ENCODE results near the gene FGD6.
"Not testable (repeated sequence)": the region's sequence is repeated elsewhere in the genome, so short reads cannot be mapped to it uniquely, and the experiment has no call there.

The FGD6 gene

DNA sequence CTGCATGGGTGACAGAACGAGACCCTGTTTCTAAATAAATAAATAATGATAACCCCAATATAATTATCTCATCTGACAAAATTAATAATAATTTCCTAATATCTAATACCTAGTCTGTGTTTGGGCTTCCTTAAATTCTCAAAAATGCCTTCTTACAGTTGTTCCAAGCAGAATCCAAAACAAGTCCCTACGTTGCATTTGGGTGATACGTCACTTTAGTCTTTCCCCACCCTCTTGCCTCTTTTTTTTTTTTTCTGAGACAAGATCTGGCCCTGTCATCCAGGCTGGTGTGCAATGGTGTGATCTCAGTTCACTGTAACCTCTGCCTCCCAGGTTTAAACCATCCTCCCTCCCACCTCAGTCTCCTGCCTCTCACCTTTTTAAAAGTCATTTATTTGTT lies 27.1 kb upstream of the FGD6 start:
- no peak overlapping the region for H2BK5ac ChIP-seq (ENCODE audit: low read length)
- no peak overlapping the region for H3K9ac ChIP-seq (ENCODE audit: low read depth, low read length, poor library complexity)
- no peaks in the 10 kb centered on the region for H3K27me3 ChIP-seq (ENCODE audit: control insufficient read depth in 3 of 3, insufficient read depth in 3 of 3, low read depth in 1 of 3, low read length in 3 of 3)
- no peak overlapping the region for H3K27ac ChIP-seq (replicated peaks; ENCODE audit: low read length)
- no peak overlapping the region for H4K8ac ChIP-seq (ENCODE audit: low read depth, low read length)
- H2BK12ac ChIP-seq (ENCODE audit: low read length): no peak overlapping the region
- H2AK5ac ChIP-seq (ENCODE audit: low read depth, low read length): no peak overlapping the region
- no peak overlapping the region for H2BK120ac ChIP-seq (ENCODE audit: low read depth, low read length)
- H3K4me3 ChIP-seq (ENCODE audit: low read length in 2 of 2): no peak overlapping the region
- no peak overlapping the region for H2AFZ ChIP-seq (ENCODE audit: low read length)
- no peak overlapping the region for H3K23ac ChIP-seq (ENCODE audit: low read depth, low read length, poor library complexity)
- H3K9me3 ChIP-seq (replicated peaks in 1 of 2; ENCODE audit: control insufficient read depth in 2 of 2, insufficient read depth in 1 of 2, low read depth in 1 of 2, low read length in 2 of 2): peaks cover 0 to 12% of the 10 kb centered on the region in 2 donors
- peaks cover 2% of the 10 kb centered on the region for H3K79me1 ChIP-seq (ENCODE audit: low read depth, low read length)
- H4K91ac ChIP-seq (ENCODE audit: low read depth, low read length, poor library complexity): no peak overlapping the region
- no peak overlapping the region for H3K14ac ChIP-seq (ENCODE audit: low read length)
- no peak overlapping the region for H3K4ac ChIP-seq (ENCODE audit: low read length)
- peaks cover 5 to 43% of the 10 kb centered on the region in 2 donors for H3K36me3 ChIP-seq (replicated peaks in 1 of 2; ENCODE audit: control insufficient read depth in 2 of 2, insufficient read depth in 2 of 2, low read length in 2 of 2)
- H3K4me2 ChIP-seq (ENCODE audit: insufficient read depth, low read length, poor library complexity, severe bottlenecking): no peak overlapping the region
- no peak for DNase-seq (ENCODE audit: low spot score)
- WGBS, 2 donors (ENCODE audit: extremely low coverage in 2 of 2, insufficient read length in 2 of 2, insufficient replicate concordance in 1 of 2): no CpG with 5 or more reads among the region's 3 CpGs
- H3K4me1 ChIP-seq (ENCODE audit: control insufficient read depth in 2 of 2, insufficient read depth in 1 of 2, low read depth in 1 of 2, low read length in 2 of 2): peaks cover 0 to 4% of the 10 kb centered on the region in 2 donors
- H3K18ac ChIP-seq (ENCODE audit: low read length): no peak overlapping the region
- no peak overlapping the region for H2BK15ac ChIP-seq (ENCODE audit: low read length)

DNA sequence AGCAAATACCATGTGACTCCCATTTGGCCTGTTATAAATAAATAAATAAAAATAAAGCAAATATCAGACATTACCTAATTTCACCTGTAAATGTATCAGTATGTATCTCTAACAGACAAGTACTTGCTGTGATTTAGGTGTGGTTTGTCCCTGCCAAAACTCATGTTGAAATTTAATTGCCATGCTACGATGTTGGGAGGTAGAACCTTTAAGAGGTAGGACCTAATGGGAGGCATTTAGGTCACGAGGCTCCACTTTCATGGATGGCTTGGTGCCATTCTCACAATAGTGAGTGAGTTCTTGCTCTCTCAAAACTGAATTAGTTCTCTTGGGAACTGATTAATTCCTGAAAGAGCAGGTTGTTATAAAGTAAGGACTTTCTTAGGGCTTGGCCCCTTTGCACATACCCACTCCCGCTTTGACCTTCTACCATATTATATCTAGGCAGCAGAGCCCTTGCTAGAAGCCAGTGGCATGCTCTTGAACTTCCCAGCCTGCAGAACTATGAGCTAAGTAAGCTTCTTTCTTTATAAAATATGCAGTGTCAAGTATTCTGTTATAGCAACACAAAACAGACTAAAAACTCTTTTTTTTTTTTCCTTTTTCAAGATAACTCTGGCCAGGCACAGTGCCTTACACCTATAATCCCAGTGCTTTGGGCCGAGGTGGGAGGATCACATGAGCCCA lies 26.4 kb upstream of the FGD6 start:
- H3K4me3 ChIP-seq (ENCODE audit: low read length in 2 of 2): no peak overlapping the region
- peaks cover 0 to 12% of the 10 kb centered on the region in 2 donors for H3K9me3 ChIP-seq (replicated peaks in 1 of 2; ENCODE audit: control insufficient read depth in 2 of 2, insufficient read depth in 1 of 2, low read depth in 1 of 2, low read length in 2 of 2)
- no peaks in the 10 kb centered on the region for H3K27me3 ChIP-seq (ENCODE audit: control insufficient read depth in 3 of 3, insufficient read depth in 3 of 3, low read depth in 1 of 3, low read length in 3 of 3)
- H3K14ac ChIP-seq (ENCODE audit: low read length): no peak overlapping the region
- no peak overlapping the region for H3K9ac ChIP-seq (ENCODE audit: low read depth, low read length, poor library complexity)
- H3K18ac ChIP-seq (ENCODE audit: low read length): no peak overlapping the region
- no peak overlapping the region for H2BK12ac ChIP-seq (ENCODE audit: low read length)
- DNase-seq (ENCODE audit: low spot score): no peak
- peaks cover 5 to 43% of the 10 kb centered on the region in 2 donors for H3K36me3 ChIP-seq (replicated peaks in 1 of 2; ENCODE audit: control insufficient read depth in 2 of 2, insufficient read depth in 2 of 2, low read length in 2 of 2)
- no peak overlapping the region for H3K4ac ChIP-seq (ENCODE audit: low read length)
- H3K23ac ChIP-seq (ENCODE audit: low read depth, low read length, poor library complexity): no peak overlapping the region
- H4K8ac ChIP-seq (ENCODE audit: low read depth, low read length): no peak overlapping the region
- no peak overlapping the region for H3K4me2 ChIP-seq (ENCODE audit: insufficient read depth, low read length, poor library complexity, severe bottlenecking)
- no peak overlapping the region for H4K91ac ChIP-seq (ENCODE audit: low read depth, low read length, poor library complexity)
- H2BK5ac ChIP-seq (ENCODE audit: low read length): no peak overlapping the region
- H3K79me1 ChIP-seq (ENCODE audit: low read depth, low read length): peaks cover 2% of the 10 kb centered on the region
- no peak overlapping the region for H2AFZ ChIP-seq (ENCODE audit: low read length)
- H3K27ac ChIP-seq (replicated peaks; ENCODE audit: low read length): no peak overlapping the region
- H3K4me1 ChIP-seq (ENCODE audit: control insufficient read depth in 2 of 2, insufficient read depth in 1 of 2, low read depth in 1 of 2, low read length in 2 of 2): no peaks in the 10 kb centered on the region
- no peak overlapping the region for H2BK15ac ChIP-seq (ENCODE audit: low read length)
- no peak overlapping the region for H2BK120ac ChIP-seq (ENCODE audit: low read depth, low read length)
- WGBS, 2 donors (ENCODE audit: extremely low coverage in 2 of 2, insufficient read length in 2 of 2, insufficient replicate concordance in 1 of 2): no CpG with 5 or more reads among the region's 4 CpGs
- H2AK5ac ChIP-seq (ENCODE audit: low read depth, low read length): no peak overlapping the region

DNA sequence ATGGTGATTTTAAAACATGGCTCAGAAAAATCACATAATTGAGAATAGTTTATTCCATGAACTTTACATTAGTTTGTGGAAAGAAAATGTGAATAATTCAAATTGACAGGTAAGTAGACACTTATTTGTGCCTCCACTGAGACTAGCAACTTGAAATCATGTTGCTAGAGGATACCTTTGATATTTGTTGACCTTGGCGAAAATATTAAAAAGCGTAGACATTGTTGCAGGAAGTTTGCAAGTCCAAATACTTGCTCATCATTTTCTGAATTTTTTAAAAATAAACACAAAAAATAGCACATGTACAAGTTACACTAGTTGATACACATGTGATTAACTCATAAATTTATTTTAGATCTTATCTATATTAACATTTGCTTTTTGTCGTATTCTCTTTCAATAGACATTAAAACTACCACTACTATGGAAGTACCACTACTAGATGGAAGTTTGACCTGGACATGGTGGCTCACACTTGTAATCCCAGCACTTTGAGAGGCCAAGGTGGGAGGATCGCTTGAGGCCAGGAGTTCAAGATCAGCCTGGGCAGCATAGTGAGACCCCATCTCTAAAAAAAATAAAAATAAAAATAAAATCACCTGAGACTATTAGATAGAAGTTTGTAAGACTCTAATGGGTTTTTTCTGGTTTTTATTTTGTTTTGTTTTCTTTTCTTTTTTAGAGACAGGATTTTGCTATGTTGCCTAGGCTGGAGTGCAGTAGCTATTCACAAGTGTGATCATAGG lies 24.7 kb upstream of the FGD6 start:
- no peaks in the 10 kb centered on the region for H3K27me3 ChIP-seq (ENCODE audit: control insufficient read depth in 3 of 3, insufficient read depth in 3 of 3, low read depth in 1 of 3, low read length in 3 of 3)
- no peak overlapping the region for H2BK12ac ChIP-seq (ENCODE audit: low read length)
- H3K9me3 ChIP-seq (replicated peaks in 1 of 2; ENCODE audit: control insufficient read depth in 2 of 2, insufficient read depth in 1 of 2, low read depth in 1 of 2, low read length in 2 of 2): peaks cover 2 to 23% of the 10 kb centered on the region in 2 donors
- no CpG with 5 or more reads among the region's 4 CpGs for WGBS, 2 donors (ENCODE audit: extremely low coverage in 2 of 2, insufficient read length in 2 of 2, insufficient replicate concordance in 1 of 2)
- H3K9ac ChIP-seq (ENCODE audit: low read depth, low read length, poor library complexity): no peak overlapping the region
- H3K4me2 ChIP-seq (ENCODE audit: insufficient read depth, low read length, poor library complexity, severe bottlenecking): no peak overlapping the region
- no peak overlapping the region for H2BK5ac ChIP-seq (ENCODE audit: low read length)
- no peak for DNase-seq (ENCODE audit: low spot score)
- no peak overlapping the region for H2AFZ ChIP-seq (ENCODE audit: low read length)
- H4K8ac ChIP-seq (ENCODE audit: low read depth, low read length): no peak overlapping the region
- H3K14ac ChIP-seq (ENCODE audit: low read length): no peak overlapping the region
- peaks cover 5 to 50% of the 10 kb centered on the region in 2 donors for H3K36me3 ChIP-seq (replicated peaks in 1 of 2; ENCODE audit: control insufficient read depth in 2 of 2, insufficient read depth in 2 of 2, low read length in 2 of 2)
- H2BK120ac ChIP-seq (ENCODE audit: low read depth, low read length): no peak overlapping the region
- no peak overlapping the region for H3K23ac ChIP-seq (ENCODE audit: low read depth, low read length, poor library complexity)
- no peak overlapping the region for H3K4me3 ChIP-seq (ENCODE audit: low read length in 2 of 2)
- no peak overlapping the region for H3K27ac ChIP-seq (replicated peaks; ENCODE audit: low read length)
- H2AK5ac ChIP-seq (ENCODE audit: low read depth, low read length): no peak overlapping the region
- H4K91ac ChIP-seq (ENCODE audit: low read depth, low read length, poor library complexity): no peak overlapping the region
- H3K4me1 ChIP-seq (ENCODE audit: control insufficient read depth in 2 of 2, insufficient read depth in 1 of 2, low read depth in 1 of 2, low read length in 2 of 2): no peaks in the 10 kb centered on the region
- no peak overlapping the region for H2BK15ac ChIP-seq (ENCODE audit: low read length)
- H3K79me1 ChIP-seq (ENCODE audit: low read depth, low read length): peaks cover 2% of the 10 kb centered on the region
- H3K4ac ChIP-seq (ENCODE audit: low read length): no peak overlapping the region
- H3K18ac ChIP-seq (ENCODE audit: low read length): no peak overlapping the region

DNA sequence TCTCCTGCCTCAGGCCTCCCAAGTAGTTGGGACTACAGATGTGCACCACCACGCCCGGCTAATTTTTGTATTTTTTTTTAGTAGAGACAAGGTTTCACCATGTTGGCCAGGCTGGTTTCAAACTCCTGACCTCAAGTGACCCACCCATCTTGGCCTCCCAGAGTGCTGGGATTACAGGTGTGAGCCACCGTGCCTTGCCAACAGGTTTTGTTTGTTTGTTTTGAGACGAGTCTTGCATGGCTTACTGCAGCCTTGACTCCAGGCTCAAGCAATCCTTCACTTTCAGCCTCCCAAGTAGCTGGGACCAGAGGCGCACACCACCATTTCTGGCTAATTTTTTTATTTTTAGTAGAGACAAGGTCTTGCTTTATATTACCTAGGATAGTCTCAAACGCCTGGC lies 23.9 kb upstream of the FGD6 start:
- not testable (repeated sequence) for H3K27me3 ChIP-seq (ENCODE audit: control insufficient read depth in 3 of 3, insufficient read depth in 3 of 3, low read depth in 1 of 3, low read length in 3 of 3); H2BK12ac ChIP-seq (ENCODE audit: low read length); DNase-seq (ENCODE audit: low spot score); H3K9ac ChIP-seq (ENCODE audit: low read depth, low read length, poor library complexity); H2AK5ac ChIP-seq (ENCODE audit: low read depth, low read length); H2BK15ac ChIP-seq (ENCODE audit: low read length); H3K4me2 ChIP-seq (ENCODE audit: insufficient read depth, low read length, poor library complexity, severe bottlenecking); H3K14ac ChIP-seq (ENCODE audit: low read length); H2BK120ac ChIP-seq (ENCODE audit: low read depth, low read length); H3K27ac ChIP-seq (replicated peaks; ENCODE audit: low read length); H4K8ac ChIP-seq (ENCODE audit: low read depth, low read length); H2AFZ ChIP-seq (ENCODE audit: low read length); H4K91ac ChIP-seq (ENCODE audit: low read depth, low read length, poor library complexity); H3K4me3 ChIP-seq (ENCODE audit: low read length in 2 of 2); H3K4me1 ChIP-seq (ENCODE audit: control insufficient read depth in 2 of 2, insufficient read depth in 1 of 2, low read depth in 1 of 2, low read length in 2 of 2); H2BK5ac ChIP-seq (ENCODE audit: low read length); H3K23ac ChIP-seq (ENCODE audit: low read depth, low read length, poor library complexity); H3K79me1 ChIP-seq (ENCODE audit: low read depth, low read length); H3K4ac ChIP-seq (ENCODE audit: low read length); H3K18ac ChIP-seq (ENCODE audit: low read length)
- WGBS, 2 donors (ENCODE audit: extremely low coverage in 2 of 2, insufficient read length in 2 of 2, insufficient replicate concordance in 1 of 2): no CpG with 5 or more reads among the region's 6 CpGs
- Histone ChIP-seq H3K36me3 (replicated peaks in 1 of 2; ENCODE audit: control insufficient read depth in 2 of 2, insufficient read depth in 2 of 2, low read length in 2 of 2) (peaks cover 5 to 57% of the 10 kb centered on the region in 2 donors), H3K9me3 (replicated peaks in 1 of 2; ENCODE audit: control insufficient read depth in 2 of 2, insufficient read depth in 1 of 2, low read depth in 1 of 2, low read length in 2 of 2) (peaks cover 2 to 30% of the 10 kb centered on the region in 2 donors)

All from neuronal stem cell (in vitro differentiated cells).